Panc1 (cell line): ENCODE data around the gene C12orf56.
A peak's percentile ranks its signal among the peaks of the same experiment; 100 is the strongest.

Experiments used
- POLR2AphosphoS5 ChIP-seq: IDR thresholded peaks from 2 replicates; pipeline ENCODE4 v1.6.1; 2012; ENCODE audit warnings: mild to moderate bottlenecking, low read depth, low read length, moderate library complexity
- TF ChIP-seq, protein P1 (sequence below), 2 experiments: IDR thresholded peaks; 2 replicates each; pipeline ENCODE4 v1.6.1; 2011 to 2012; ENCODE audit warnings: low read depth in 2 of 2, control low read depth in 1 of 2, low read length in 1 of 2, mild to moderate bottlenecking in 1 of 2, moderate library complexity in 1 of 2; ENCODE audit not compliant: insufficient read depth in 1 of 2
- TF ChIP-seq, protein P2 (sequence below): fragments of 450-650 bp; IDR thresholded peaks from 2 replicates; pipeline ENCODE4 v1.5.1; 2017; ENCODE audit warnings: mild to moderate bottlenecking

DNA sequence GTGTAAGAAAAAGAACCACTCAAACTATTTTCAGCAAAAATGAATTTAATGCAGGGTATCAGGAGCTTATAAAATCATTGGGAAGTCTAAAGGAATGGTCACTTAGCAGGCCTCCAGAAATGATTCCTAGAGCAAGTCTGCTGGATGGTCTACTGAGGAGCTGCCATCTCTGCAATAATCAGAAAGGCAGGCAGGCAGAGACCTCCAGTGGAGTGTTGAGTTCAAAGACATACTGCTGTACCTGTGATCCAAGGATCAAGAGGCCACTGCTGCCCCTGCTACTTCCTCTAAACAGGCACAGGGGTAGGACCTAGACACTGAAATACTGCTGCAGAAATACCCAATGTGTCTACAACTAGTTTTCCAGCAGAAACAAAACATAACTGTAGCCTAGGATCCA lies 154.0 kb downstream of the C12orf56 start:
- TF ChIP-seq, protein P1, sequence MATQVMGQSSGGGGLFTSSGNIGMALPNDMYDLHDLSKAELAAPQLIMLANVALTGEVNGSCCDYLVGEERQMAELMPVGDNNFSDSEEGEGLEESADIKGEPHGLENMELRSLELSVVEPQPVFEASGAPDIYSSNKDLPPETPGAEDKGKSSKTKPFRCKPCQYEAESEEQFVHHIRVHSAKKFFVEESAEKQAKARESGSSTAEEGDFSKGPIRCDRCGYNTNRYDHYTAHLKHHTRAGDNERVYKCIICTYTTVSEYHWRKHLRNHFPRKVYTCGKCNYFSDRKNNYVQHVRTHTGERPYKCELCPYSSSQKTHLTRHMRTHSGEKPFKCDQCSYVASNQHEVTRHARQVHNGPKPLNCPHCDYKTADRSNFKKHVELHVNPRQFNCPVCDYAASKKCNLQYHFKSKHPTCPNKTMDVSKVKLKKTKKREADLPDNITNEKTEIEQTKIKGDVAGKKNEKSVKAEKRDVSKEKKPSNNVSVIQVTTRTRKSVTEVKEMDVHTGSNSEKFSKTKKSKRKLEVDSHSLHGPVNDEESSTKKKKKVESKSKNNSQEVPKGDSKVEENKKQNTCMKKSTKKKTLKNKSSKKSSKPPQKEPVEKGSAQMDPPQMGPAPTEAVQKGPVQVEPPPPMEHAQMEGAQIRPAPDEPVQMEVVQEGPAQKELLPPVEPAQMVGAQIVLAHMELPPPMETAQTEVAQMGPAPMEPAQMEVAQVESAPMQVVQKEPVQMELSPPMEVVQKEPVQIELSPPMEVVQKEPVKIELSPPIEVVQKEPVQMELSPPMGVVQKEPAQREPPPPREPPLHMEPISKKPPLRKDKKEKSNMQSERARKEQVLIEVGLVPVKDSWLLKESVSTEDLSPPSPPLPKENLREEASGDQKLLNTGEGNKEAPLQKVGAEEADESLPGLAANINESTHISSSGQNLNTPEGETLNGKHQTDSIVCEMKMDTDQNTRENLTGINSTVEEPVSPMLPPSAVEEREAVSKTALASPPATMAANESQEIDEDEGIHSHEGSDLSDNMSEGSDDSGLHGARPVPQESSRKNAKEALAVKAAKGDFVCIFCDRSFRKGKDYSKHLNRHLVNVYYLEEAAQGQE (IDR thresholded peaks at IDR 0.05; ENCODE audit: insufficient read depth in 1 of 2, low read depth in 2 of 2, low read length in 1 of 2), result no peak
- TF ChIP-seq, protein P2, sequence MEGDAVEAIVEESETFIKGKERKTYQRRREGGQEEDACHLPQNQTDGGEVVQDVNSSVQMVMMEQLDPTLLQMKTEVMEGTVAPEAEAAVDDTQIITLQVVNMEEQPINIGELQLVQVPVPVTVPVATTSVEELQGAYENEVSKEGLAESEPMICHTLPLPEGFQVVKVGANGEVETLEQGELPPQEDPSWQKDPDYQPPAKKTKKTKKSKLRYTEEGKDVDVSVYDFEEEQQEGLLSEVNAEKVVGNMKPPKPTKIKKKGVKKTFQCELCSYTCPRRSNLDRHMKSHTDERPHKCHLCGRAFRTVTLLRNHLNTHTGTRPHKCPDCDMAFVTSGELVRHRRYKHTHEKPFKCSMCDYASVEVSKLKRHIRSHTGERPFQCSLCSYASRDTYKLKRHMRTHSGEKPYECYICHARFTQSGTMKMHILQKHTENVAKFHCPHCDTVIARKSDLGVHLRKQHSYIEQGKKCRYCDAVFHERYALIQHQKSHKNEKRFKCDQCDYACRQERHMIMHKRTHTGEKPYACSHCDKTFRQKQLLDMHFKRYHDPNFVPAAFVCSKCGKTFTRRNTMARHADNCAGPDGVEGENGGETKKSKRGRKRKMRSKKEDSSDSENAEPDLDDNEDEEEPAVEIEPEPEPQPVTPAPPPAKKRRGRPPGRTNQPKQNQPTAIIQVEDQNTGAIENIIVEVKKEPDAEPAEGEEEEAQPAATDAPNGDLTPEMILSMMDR, result peak; percentile 47
- TF ChIP-seq POLR2AphosphoS5, result no peak
